Duodenal mucosa (tissue), 2 donors: ENCODE measurements around the gene RAD23B.
"Not testable (repeated sequence)": the region's sequence is repeated elsewhere in the genome, so short reads cannot be mapped to it uniquely, and the experiment has no call there.

Experiments used
- H3K27ac ChIP-seq: one replicate; pipeline ENCODE4 v1.7.0; 2013; ENCODE audit warnings: low read depth, low read length
- H3K27me3 ChIP-seq, 2 donors: one replicate each; pipeline ENCODE4 v1.7.0; 2013; ENCODE audit warnings: low read length in 2 of 2, control low read depth in 1 of 2; ENCODE audit not compliant: insufficient read depth in 2 of 2, control insufficient read depth in 1 of 2
- H3K36me3 ChIP-seq, 2 donors: one replicate each; pipeline ENCODE4 v1.7.0; 2013; ENCODE audit warnings: low read length in 2 of 2, control low read depth in 1 of 2; ENCODE audit not compliant: insufficient read depth in 2 of 2, control insufficient read depth in 1 of 2
- H3K4me1 ChIP-seq, 2 donors: one replicate each; pipeline ENCODE4 v1.7.0; 2013; ENCODE audit warnings: low read length in 2 of 2, control low read depth in 1 of 2; ENCODE audit not compliant: insufficient read depth in 2 of 2, control insufficient read depth in 1 of 2
- H3K4me3 ChIP-seq, 2 donors: one replicate each; pipeline ENCODE4 v1.7.0; 2013; ENCODE audit warnings: low read length in 2 of 2, low read depth in 1 of 2
- H3K9ac ChIP-seq, 2 donors: one replicate each; pipeline ENCODE4 v1.7.0; 2013; ENCODE audit warnings: low read length in 2 of 2, low read depth in 1 of 2
- H3K9me3 ChIP-seq, 2 donors: one replicate each; pipeline ENCODE4 v1.7.0; 2013; ENCODE audit warnings: low read length in 2 of 2, control low read depth in 1 of 2; ENCODE audit not compliant: control insufficient read depth in 1 of 2

Gene RAD23B

DNA sequence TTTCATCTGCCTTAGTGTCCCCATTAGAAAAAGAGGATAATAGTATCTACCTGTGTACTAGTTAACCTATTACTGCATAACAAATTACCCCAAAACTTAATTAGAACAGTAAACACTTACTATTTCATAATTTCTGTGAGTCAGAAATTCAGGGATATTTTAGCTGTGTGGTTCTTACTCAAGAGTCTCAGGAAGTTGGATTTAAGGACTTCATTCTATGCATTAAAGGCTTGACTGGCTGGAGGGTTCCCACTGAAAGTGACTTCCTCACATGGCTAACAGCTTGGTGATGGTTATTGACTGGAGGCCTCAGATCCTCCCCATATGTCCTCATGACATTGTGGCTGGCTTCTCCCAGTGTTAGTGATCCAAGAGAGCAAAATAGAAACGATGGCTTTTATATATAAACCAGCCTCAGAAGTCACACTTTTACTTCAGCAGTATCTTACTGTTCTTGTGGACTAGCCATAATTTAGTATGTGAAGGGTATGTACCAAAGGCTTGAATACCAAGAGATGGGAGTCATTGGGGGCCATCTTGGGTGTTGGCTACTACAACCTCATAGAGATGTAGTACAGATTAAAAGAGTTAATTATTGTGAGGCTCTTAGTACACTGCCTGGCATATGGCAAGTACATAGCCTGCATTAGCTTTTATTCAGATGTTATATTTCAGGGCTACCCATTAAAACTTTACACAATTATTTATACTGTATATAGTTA is 9.9 kb downstream of the RAD23B start:
- Histone ChIP-seq H3K9ac (no peak overlapping the region), H3K36me3 (no peaks in the 10 kb centered on the region), H3K4me1 (peaks cover 4 to 35% of the 10 kb centered on the region in 2 donors), H3K27me3 (no peaks in the 10 kb centered on the region), H3K9me3 (no peaks in the 10 kb centered on the region), H3K27ac (no peak overlapping the region), H3K4me3 (no peak overlapping the region)

DNA sequence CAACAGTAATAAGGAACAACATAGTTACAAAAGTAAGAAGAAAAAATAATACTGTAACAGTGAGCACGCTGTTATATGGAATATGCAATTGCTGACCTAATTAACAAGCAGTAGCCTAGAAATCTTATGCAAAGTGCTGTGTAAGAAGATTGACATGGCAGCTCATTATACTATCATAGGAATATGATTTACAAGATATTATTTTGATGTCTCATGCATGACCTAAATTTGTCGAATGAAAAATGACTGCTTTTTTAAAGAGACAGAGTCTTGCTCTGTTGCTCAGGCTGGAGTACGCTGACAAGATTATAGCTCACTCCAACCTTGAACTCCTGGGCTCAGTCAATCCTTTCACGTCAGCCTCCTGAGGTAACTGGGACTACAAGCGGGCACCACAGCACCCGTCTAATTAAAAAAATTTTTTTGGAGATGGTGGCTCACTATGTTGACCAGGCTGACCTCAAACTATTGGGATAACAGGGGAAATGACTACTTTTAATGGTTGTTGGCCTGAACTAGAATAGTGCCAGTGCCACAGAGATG is 10.5 kb downstream of the RAD23B start:
- Histone ChIP-seq H3K4me3 (no peak overlapping the region), H3K27me3 (no peaks in the 10 kb centered on the region), H3K36me3 (no peaks in the 10 kb centered on the region), H3K9ac (no peak overlapping the region), H3K4me1 (peaks cover 4 to 31% of the 10 kb centered on the region in 2 donors), H3K27ac (no peak overlapping the region), H3K9me3 (no peaks in the 10 kb centered on the region)

DNA sequence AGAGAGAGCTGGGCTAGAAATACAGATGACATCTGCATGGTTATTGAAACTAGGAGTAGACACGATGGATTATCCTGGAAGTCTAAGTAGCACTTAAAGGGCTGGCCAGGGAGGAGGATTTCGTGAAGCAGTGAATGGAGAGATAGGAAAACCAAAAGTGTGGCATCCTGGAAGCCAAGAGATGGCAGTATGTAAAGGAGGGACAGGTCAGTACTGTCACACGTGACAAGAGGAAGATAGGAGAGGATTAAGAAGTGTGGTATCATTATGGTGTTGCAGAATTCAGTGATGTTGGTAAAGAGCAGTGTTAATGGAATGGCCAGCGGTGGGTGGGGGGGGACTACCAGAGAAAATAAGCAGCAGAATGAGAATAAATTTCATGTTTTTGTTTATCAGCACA is 11.7 kb downstream of the RAD23B start:
- H3K36me3 ChIP-seq: no peaks in the 10 kb centered on the region
- H3K9ac ChIP-seq: no peak overlapping the region
- no peaks in the 10 kb centered on the region for H3K9me3 ChIP-seq
- no peaks in the 10 kb centered on the region for H3K27me3 ChIP-seq
- H3K27ac ChIP-seq: no peak overlapping the region
- peaks cover 4 to 35% of the 10 kb centered on the region in 2 donors for H3K4me1 ChIP-seq
- H3K4me3 ChIP-seq: no peak overlapping the region

DNA sequence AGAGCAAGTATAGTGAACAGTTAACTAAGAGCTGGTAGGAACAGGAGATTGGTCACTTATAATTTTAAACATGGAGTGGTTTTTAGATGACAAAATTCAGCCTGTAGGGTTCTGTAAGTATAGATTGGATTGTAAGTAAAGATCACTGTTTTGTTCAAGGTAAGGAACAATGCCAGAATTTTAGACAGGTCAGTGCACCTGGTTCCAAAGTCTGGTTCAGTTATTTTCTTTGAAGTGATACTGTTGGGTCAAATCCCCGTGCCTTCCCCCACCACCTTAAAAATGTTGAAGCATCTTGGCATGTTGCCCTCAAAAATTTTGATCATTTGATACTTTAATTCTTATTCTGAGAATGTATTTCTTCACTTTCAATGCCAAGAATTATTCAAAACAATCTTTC is 12.9 kb downstream of the RAD23B start:
- no peak overlapping the region for H3K9ac ChIP-seq
- no peaks in the 10 kb centered on the region for H3K27me3 ChIP-seq
- H3K9me3 ChIP-seq: no peaks in the 10 kb centered on the region
- peaks cover 0 to 2% of the 10 kb centered on the region in 2 donors for H3K36me3 ChIP-seq
- H3K4me3 ChIP-seq: no peak overlapping the region
- no peak overlapping the region for H3K27ac ChIP-seq
- peaks cover 4 to 29% of the 10 kb centered on the region in 2 donors for H3K4me1 ChIP-seq

DNA sequence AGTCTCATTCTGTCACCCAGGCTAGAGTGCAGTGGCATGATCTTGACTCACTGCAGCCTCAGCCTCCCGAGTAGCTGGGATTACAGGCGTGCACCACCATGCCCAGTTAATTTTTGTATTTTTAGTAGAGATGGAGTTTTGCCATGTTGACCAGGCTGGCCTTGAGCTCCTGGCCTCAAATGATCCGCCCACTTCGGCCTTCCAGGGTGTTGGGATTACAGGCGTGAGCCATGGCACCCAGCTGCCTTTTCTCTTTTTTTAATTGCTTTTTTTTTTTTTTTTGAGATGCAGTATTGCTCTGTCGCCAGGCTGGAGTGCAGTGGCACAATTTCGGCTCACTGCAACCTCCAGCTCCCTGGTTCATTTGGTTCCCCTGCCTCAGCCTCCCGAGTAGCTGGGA is 13.5 kb downstream of the RAD23B start:
- H3K27ac ChIP-seq, H3K4me3 ChIP-seq, H3K36me3 ChIP-seq, H3K9ac ChIP-seq, H3K9me3 ChIP-seq, H3K27me3 ChIP-seq: not testable (repeated sequence)
- H3K4me1 ChIP-seq: peaks cover 4 to 29% of the 10 kb centered on the region in 2 donors

DNA sequence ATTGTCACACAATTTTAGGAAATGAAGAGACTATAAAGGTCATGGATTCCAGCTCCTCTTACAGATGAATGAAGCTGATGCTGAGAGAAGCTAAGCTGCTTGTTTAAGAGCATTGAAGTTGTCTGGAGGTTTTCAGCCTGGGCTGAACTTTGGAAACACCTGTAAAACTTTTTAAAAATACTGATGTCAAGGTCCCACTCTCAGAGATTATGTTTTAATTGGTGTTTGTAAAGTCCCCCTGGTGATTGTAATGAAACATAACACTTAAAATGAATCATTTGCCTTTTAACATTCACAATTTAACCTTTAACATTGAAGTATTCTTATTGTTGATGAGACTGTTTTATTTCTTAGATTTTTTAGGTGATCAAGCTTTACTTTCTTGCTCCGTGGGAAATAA is 16.4 kb downstream of the RAD23B start:
- H3K36me3 ChIP-seq: peaks cover 4 to 10% of the 10 kb centered on the region in 2 donors
- H3K4me1 ChIP-seq: peaks cover 4 to 18% of the 10 kb centered on the region in 2 donors

DNA sequence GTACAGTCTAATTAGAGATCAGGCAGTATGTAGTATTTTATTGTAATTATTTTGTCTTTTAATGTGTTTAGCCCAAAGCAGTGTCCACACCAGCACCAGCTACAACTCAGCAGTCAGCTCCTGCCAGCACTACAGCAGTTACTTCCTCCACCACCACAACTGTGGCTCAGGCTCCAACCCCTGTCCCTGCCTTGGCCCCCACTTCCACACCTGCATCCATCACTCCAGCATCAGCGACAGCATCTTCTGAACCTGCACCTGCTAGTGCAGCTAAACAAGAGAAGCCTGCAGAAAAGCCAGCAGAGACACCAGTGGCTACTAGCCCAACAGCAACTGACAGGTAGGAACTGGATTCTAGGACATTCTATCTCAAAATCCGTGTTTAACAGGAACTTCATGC is 23.2 kb downstream of the RAD23B start:
- Histone ChIP-seq H3K4me3 (no peak overlapping the region), H3K27me3 (no peaks in the 10 kb centered on the region), H3K36me3 (peaks cover 20 to 48% of the 10 kb centered on the region in 2 donors), H3K27ac (no peak overlapping the region), H3K9ac (no peak overlapping the region), H3K9me3 (no peaks in the 10 kb centered on the region), H3K4me1 (peaks cover 0 to 4% of the 10 kb centered on the region in 2 donors)

More for the DNA sequence above, 16.4 kb downstream of the RAD23B start:
- Histone ChIP-seq H3K4me3 (no peak overlapping the region), H3K27me3 (no peaks in the 10 kb centered on the region), H3K9me3 (no peaks in the 10 kb centered on the region), H3K27ac (no peak overlapping the region), H3K9ac (no peak overlapping the region)

DNA sequence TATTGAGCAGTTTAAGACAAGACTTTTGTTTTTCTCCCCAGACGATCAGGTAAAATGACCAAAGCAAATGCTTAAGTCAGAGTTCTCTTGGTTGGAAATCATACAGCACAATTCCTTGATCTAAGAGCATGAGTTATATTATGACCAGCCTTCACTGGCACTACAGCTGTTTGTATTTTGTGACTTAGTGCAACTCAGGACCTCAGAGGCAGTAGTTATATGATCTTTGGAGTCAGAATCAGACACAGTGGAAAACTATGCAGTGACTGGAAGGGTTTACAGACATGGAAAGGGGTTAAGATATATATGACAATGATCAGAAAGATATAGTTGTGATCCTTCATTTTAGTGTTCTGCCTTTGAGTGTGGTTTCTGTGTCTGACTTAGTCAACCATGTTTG is 24.3 kb downstream of the RAD23B start:
- Histone ChIP-seq H3K4me1 (peaks cover 0 to 4% of the 10 kb centered on the region in 2 donors), H3K27me3 (no peaks in the 10 kb centered on the region), H3K27ac (no peak overlapping the region), H3K36me3 (peaks cover 25 to 54% of the 10 kb centered on the region in 2 donors), H3K9me3 (no peaks in the 10 kb centered on the region), H3K4me3 (no peak overlapping the region), H3K9ac (no peak overlapping the region)

DNA sequence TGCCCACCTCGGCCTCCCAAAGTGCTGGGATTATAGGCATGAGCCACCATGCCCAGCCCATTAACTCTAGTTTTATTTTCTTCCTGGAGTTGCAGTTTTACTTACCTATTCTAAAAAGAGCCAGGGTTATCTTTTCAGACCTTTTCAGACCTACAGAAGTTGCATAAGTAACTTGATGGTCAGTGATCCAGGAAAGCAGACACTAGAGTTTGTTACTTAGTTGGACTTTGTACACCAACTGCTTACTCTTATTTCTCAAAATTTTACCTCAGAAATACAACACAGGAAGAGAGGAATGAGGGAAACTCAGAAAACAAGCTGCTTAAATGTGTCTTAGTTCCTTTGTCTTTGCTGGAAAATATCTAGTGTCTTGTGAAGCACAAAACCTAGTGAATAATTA is 25.4 kb downstream of the RAD23B start:
- peaks cover 27 to 58% of the 10 kb centered on the region in 2 donors for H3K36me3 ChIP-seq
- H3K4me1 ChIP-seq: peaks cover 0 to 4% of the 10 kb centered on the region in 2 donors
- no peaks in the 10 kb centered on the region for H3K27me3 ChIP-seq
- H3K27ac ChIP-seq: no peak overlapping the region
- H3K4me3 ChIP-seq: no peak overlapping the region
- H3K9ac ChIP-seq: no peak overlapping the region
- no peaks in the 10 kb centered on the region for H3K9me3 ChIP-seq

DNA sequence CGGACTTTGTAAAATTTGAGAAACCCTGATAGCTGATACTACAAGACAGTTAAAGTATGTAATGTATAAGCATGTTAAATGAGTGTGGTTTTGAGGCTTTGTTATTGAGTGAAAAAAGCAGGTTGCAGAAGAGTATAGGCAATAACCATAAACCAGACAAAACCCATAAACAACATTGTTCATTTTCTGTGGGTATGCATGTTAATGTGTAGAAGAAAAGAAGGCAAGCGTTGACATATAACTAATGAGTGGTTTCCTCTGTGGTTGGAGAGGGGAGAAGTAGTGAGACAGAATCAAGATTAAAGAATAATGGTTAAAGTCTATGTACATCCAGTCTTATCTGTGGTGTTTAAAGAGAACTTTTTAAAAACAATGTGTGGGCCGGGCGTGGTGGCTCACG is 26.2 kb downstream of the RAD23B start:
- Histone ChIP-seq H3K4me1 (peaks cover 0 to 4% of the 10 kb centered on the region in 2 donors), H3K36me3 (peaks cover 27 to 61% of the 10 kb centered on the region in 2 donors), H3K27ac (no peak overlapping the region), H3K4me3 (no peak overlapping the region), H3K27me3 (no peaks in the 10 kb centered on the region), H3K9me3 (no peaks in the 10 kb centered on the region), H3K9ac (no peak overlapping the region)
